ENCODE measurements around the gene CD2.

DNA sequence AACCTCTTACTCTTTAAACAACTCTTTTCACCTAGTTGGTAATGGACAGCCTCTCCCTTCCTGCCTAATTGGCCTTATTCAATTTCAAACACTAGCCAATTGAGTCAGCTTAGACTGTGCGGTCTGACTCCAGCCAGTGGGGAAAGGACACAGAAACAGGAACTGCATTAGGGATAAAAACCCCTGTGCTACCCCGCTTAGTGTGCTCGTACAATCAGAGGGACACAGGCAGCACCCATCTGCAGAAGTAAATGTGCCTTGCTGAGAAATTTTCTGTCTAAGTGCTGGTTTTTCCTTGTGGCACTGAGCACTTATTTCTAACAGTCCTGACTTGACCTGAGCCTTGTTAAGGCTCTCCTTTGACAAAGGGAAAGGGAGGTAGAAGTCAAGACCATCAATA, 6.0 kb upstream of the CD2 start:
- TF ChIP-seq TAF1 (IDR thresholded peaks at IDR 0.05; ENCODE audit: low read depth) (no peak), TCF12 (IDR thresholded peaks at IDR 0.05; ENCODE audit: low read depth) (no peak), MAX (IDR thresholded peaks at IDR 0.05) (no peak), RAD21 (IDR thresholded peaks at IDR 0.05; ENCODE audit: low read depth) (no peak), NFIC (IDR thresholded peaks at IDR 0.05) (no peak), CREB1 (IDR thresholded peaks at IDR 0.05; ENCODE audit: low read depth) (no peak), EP300 (IDR thresholded peaks at IDR 0.05; ENCODE audit: borderline replicate concordance) (no peak), FOXM1 (IDR thresholded peaks at IDR 0.05; ENCODE audit: borderline replicate concordance, low read depth) (no peak), ZBTB7A (IDR thresholded peaks at IDR 0.05; ENCODE audit: low read depth) (no peak), TEAD4 (IDR thresholded peaks at IDR 0.05) (no peak), EGR1 (IDR thresholded peaks at IDR 0.05) (no peak), YY1 (IDR thresholded peaks at IDR 0.05; ENCODE audit: low read depth) (no peak)
- TF ChIP-seq, protein P1, sequence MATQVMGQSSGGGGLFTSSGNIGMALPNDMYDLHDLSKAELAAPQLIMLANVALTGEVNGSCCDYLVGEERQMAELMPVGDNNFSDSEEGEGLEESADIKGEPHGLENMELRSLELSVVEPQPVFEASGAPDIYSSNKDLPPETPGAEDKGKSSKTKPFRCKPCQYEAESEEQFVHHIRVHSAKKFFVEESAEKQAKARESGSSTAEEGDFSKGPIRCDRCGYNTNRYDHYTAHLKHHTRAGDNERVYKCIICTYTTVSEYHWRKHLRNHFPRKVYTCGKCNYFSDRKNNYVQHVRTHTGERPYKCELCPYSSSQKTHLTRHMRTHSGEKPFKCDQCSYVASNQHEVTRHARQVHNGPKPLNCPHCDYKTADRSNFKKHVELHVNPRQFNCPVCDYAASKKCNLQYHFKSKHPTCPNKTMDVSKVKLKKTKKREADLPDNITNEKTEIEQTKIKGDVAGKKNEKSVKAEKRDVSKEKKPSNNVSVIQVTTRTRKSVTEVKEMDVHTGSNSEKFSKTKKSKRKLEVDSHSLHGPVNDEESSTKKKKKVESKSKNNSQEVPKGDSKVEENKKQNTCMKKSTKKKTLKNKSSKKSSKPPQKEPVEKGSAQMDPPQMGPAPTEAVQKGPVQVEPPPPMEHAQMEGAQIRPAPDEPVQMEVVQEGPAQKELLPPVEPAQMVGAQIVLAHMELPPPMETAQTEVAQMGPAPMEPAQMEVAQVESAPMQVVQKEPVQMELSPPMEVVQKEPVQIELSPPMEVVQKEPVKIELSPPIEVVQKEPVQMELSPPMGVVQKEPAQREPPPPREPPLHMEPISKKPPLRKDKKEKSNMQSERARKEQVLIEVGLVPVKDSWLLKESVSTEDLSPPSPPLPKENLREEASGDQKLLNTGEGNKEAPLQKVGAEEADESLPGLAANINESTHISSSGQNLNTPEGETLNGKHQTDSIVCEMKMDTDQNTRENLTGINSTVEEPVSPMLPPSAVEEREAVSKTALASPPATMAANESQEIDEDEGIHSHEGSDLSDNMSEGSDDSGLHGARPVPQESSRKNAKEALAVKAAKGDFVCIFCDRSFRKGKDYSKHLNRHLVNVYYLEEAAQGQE (IDR thresholded peaks at IDR 0.05; ENCODE audit: low read depth) = no peak
- TF ChIP-seq, protein P2, sequence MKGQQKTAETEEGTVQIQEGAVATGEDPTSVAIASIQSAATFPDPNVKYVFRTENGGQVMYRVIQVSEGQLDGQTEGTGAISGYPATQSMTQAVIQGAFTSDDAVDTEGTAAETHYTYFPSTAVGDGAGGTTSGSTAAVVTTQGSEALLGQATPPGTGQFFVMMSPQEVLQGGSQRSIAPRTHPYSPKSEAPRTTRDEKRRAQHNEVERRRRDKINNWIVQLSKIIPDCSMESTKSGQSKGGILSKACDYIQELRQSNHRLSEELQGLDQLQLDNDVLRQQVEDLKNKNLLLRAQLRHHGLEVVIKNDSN (IDR thresholded peaks at IDR 0.05) = no peak

Measured in Ishikawa (cell line).